OCI-LY7 (cell line): ENCODE data around the gene AHCYL1.

Source experiments
- EZH2phosphoT487 ChIP-seq: fragments of 200-600 bp; sonication (generic); IDR thresholded peaks from 2 replicates; pipeline ENCODE4 v1.6.1; 2018; ENCODE audit warnings: low read depth, borderline replicate concordance, mild to moderate bottlenecking, mixed run types, antibody characterized with exemption, low read length, moderate library complexity, mixed read lengths
- TF ChIP-seq, protein P1 (sequence below): fragments of 200-600 bp; sonication (generic); conservative IDR thresholded peaks from 2 replicates; pipeline ENCODE4 v1.5.1; 2014; ENCODE audit warnings: mild to moderate bottlenecking, antibody characterized with exemption, low read length, moderate library complexity, mixed read lengths

DNA sequence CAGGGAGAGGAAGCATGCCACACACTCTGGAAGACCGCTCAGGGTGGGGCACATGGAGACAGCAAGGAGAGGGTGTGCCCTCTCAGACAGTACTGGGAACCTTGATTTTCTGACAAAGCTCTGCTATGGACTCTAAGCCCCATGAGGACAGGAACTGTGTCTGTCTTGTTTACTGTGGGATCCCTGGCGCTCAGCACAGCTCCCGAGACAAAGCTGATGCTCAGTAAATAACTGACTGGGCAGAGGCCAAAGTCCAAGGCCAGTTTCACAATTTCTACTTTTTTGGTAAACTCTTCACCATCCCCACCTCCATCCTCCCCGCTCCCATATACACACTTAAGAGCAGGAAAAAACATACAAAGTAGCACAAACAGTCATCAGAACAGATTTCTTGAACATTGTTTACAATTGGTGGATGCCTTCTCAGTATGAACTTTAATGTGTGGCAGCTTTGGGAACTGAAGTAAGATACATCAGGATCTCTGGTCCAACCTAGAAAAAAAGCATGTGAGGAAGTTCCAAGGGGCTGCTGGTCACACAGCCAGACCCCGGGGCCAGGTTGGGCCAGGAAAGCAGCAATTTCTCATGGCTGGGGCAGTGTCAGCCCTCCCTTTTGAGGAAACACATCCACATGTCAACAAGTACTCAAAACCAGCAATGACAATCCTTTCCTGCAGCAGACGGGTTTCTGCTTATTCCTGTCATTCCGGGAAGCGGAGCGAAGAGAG, 5.6 kb upstream of the AHCYL1 start:
- TF ChIP-seq, protein P1, sequence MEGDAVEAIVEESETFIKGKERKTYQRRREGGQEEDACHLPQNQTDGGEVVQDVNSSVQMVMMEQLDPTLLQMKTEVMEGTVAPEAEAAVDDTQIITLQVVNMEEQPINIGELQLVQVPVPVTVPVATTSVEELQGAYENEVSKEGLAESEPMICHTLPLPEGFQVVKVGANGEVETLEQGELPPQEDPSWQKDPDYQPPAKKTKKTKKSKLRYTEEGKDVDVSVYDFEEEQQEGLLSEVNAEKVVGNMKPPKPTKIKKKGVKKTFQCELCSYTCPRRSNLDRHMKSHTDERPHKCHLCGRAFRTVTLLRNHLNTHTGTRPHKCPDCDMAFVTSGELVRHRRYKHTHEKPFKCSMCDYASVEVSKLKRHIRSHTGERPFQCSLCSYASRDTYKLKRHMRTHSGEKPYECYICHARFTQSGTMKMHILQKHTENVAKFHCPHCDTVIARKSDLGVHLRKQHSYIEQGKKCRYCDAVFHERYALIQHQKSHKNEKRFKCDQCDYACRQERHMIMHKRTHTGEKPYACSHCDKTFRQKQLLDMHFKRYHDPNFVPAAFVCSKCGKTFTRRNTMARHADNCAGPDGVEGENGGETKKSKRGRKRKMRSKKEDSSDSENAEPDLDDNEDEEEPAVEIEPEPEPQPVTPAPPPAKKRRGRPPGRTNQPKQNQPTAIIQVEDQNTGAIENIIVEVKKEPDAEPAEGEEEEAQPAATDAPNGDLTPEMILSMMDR = no peak
- TF ChIP-seq EZH2phosphoT487 = no peak
